Rectal smooth muscle tissue (tissue), 1 donor: Measurements from ENCODE around the gene MESP1.

Source experiments
- H3K27ac ChIP-seq: one replicate; pipeline ENCODE4 v1.7.0; 2013; ENCODE audit warnings: low read depth, low read length, inconsistent platforms
- H3K27me3 ChIP-seq: one replicate; pipeline ENCODE4 v1.7.0; 2013; ENCODE audit warnings: low read length; ENCODE audit not compliant: control insufficient read depth, insufficient read depth
- H3K36me3 ChIP-seq: one replicate; pipeline ENCODE4 v1.7.0; 2013; ENCODE audit warnings: low read length; ENCODE audit not compliant: control insufficient read depth, insufficient read depth
- H3K4me1 ChIP-seq: one replicate; pipeline ENCODE4 v1.7.0; 2013; ENCODE audit warnings: low read length; ENCODE audit not compliant: control insufficient read depth, insufficient read depth
- H3K4me3 ChIP-seq: one replicate; pipeline ENCODE4 v1.7.0; 2013; ENCODE audit warnings: low read length
- H3K9ac ChIP-seq: one replicate; pipeline ENCODE4 v1.7.0; 2013; ENCODE audit warnings: low read length

The MESP1 gene

GRCh38 chr15:89761009-89761831, 10.2 kb upstream of the MESP1 start:
- no peaks in the 10 kb centered on the region for H3K36me3 ChIP-seq
- no peak overlapping the region for H3K9ac ChIP-seq
- H3K4me3 ChIP-seq, result no peak overlapping the region
- H3K27ac ChIP-seq, result peak overlapping the region; percentile 2
- peaks cover 3% of the 10 kb centered on the region for H3K4me1 ChIP-seq
- no peaks in the 10 kb centered on the region for H3K27me3 ChIP-seq

GRCh38 chr15:89760303-89761008, 9.4 kb upstream of the MESP1 start:
- no peak overlapping the region for H3K9ac ChIP-seq
- no peaks in the 10 kb centered on the region for H3K27me3 ChIP-seq
- peak overlapping the region; percentile 2 for H3K27ac ChIP-seq
- no peak overlapping the region for H3K4me3 ChIP-seq
- no peaks in the 10 kb centered on the region for H3K36me3 ChIP-seq
- peaks cover 3% of the 10 kb centered on the region for H3K4me1 ChIP-seq

DNA sequence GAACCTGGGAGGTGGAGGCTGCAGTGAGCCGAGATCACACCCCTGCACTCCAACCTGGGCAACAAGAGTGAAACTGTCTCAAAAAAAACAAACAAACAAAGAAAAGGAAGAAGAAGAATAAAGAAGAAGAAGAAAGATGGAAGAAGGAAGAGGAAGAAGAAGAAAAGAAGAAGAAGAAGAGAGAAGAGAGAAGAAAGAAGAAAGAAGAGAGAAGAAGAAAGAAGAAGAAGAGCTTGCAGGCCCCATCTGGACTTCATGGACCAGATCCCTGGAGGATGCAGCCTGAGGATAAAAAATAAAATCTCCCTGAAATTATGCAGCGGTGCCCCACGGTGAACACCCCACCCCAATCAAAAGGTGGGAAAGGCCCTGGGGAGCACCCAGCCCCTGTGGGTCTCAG, 8.8 kb upstream of the MESP1 start:
- Histone ChIP-seq H3K9ac (no peak overlapping the region), H3K4me3 (no peak overlapping the region), H3K4me1 (peaks cover 3% of the 10 kb centered on the region), H3K27me3 (no peaks in the 10 kb centered on the region), H3K36me3 (no peaks in the 10 kb centered on the region), H3K27ac (no peak overlapping the region)

DNA sequence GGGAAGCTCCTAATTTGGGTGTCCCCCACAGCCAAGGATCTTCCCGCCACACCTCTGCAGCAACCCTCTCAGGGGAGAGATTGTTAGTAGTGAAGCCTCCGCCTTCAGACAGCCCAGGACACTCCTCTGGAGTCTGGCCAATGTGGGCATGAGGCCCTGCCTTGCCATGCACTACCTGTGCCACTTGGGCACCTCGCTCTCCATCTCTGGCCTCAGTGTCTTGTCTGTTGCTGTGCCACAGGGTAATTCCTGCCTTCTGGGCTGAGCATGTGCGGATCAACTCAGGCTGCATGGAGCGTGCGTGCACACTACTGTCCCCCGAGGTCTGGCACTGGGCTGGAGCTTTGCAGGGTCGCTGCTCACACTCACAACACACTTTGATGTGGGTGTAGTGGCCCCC, 7.9 kb upstream of the MESP1 start:
- no peak overlapping the region for H3K27ac ChIP-seq
- no peaks in the 10 kb centered on the region for H3K27me3 ChIP-seq
- H3K9ac ChIP-seq, result no peak overlapping the region
- H3K36me3 ChIP-seq, result no peaks in the 10 kb centered on the region
- peaks cover 3% of the 10 kb centered on the region for H3K4me1 ChIP-seq
- no peak overlapping the region for H3K4me3 ChIP-seq

DNA sequence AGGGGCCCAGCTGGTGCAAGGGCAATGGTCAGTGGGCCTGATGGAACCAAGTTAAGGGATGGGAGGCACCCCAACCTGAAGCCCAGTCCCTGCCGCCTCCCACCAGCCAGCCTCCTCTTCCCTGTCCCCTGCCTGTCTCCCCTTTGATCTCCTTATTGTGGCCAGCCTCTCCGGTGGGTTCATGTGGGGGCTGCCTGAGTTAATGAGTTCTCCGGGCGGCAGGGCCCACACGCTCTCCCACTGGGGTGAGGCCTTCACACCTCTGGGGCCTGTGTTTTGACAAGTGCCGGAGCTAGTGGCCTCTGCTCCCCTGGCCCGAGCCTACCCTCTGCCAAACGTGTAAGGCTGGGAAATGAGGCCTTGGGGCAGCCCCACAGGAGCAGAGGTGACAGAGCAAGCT, 7.2 kb upstream of the MESP1 start:
- H3K27ac ChIP-seq, result no peak overlapping the region
- H3K4me3 ChIP-seq, result no peak overlapping the region

DNA sequence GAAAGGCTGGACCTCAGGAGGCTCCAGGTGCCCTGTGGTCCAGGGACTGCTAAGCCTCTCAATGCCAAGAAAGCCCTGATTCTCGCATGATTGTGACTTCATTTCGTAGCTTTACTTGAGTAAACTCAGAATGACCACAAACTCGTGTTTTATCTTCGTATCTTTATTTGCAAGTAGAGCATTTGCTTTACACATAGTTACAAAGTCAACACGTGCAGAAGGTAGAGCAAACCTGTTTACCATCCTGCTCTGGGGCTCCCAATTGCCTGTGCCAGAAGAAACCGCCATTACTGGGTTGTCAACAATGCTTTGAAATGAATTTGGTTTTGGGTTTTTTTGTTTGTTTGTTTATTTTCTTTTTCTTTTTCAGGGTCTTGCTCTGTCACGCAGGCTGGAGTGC, 5.8 kb upstream of the MESP1 start:
- H3K4me3 ChIP-seq, result no peak overlapping the region

More for the DNA sequence above, 7.2 kb upstream of the MESP1 start:
- H3K27me3 ChIP-seq, result no peaks in the 10 kb centered on the region
- no peak overlapping the region for H3K9ac ChIP-seq
- no peaks in the 10 kb centered on the region for H3K36me3 ChIP-seq
- peaks cover 3% of the 10 kb centered on the region for H3K4me1 ChIP-seq

DNA sequence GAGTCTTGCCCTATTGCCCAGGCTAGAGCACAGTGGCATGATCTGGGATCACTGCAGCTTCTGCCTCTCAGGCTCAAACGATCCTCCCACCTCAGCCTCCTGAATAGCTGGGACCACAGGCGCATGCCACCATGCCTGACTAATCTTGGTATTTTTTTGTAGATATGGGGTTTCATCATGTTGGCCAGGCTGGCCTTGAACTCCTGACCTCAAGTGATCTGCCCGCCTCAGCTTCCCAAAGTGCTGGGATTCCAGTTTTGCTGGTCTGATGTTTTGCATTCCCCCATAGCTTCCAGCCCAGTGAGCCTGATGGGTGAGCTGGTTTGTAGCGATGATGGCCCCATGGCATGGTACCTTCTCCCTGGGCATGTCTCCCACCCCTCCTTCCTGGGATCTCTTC, 4.7 kb upstream of the MESP1 start:
- H3K27ac ChIP-seq, result no peak overlapping the region
- no peaks in the 10 kb centered on the region for H3K36me3 ChIP-seq
- H3K4me1 ChIP-seq, result no peaks in the 10 kb centered on the region
- no peak overlapping the region for H3K4me3 ChIP-seq
- no peaks in the 10 kb centered on the region for H3K27me3 ChIP-seq
- H3K9ac ChIP-seq, result no peak overlapping the region

More for the DNA sequence above, 5.8 kb upstream of the MESP1 start:
- H3K36me3 ChIP-seq, result no peaks in the 10 kb centered on the region
- H3K4me1 ChIP-seq, result peaks cover 3% of the 10 kb centered on the region
- no peak overlapping the region for H3K9ac ChIP-seq
- no peaks in the 10 kb centered on the region for H3K27me3 ChIP-seq
- H3K27ac ChIP-seq, result no peak overlapping the region

DNA sequence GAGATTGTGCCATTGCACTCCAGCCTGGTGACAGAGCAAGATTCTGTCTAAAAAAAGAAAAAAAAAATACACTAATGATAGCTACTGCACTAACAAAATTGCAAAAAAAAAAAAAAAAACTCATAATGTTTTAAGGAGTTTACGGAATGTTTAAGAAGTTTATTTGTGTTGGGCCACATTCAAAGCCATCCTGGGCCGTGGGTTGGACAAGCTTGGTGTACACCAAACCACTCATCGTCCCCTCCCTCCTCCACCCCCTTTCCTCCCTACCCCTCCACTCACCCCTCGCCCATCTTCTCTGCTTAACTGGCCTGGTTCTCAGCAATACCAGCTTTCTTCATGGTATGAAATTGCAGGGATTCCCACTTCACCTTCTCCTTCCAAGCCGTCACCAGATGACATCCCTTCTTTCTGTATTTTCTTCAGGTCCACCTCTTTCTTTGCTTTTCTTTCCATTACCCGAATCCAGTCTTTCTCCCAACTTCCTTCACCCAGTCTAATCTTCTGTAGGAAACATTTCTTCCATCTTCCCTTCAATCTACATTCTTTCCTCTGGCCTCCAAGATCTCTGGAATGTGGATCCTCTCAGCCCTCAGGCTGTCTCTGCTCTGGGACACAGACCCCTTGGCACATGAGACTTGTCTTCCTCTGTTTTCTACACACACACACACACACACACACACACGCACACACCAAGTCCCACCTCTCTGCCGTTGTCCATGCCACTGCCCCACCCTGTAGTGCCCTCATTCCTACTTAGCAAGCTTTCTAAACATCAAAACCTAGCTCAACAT, 3.5 kb upstream of the MESP1 start:
- H3K9ac ChIP-seq, result no peak overlapping the region

DNA sequence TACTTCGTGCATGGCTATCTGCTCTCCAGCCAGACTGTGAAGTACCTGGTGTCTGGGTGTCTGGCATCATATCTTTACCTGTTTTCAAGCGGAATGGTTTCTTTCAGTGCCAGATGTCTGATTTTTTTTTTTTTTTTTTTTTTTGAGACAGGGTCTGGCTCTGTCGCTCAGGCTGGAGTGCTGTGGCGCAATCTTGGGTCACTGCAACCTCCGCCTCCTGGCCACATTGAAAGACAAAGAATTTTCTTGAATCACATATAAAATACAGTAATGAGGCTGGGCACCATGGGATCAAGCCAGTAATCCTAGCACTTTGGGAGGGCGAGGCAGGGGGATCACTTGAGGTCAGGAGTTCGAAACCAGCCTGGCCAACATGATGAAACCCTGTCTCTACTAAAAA, 2.8 kb upstream of the MESP1 start:
- no peak overlapping the region for H3K9ac ChIP-seq

More for the DNA sequence above, 3.5 kb upstream of the MESP1 start:
- Histone ChIP-seq H3K4me1 (peaks cover 4% of the 10 kb centered on the region), H3K27ac (no peak overlapping the region), H3K27me3 (peaks cover 3% of the 10 kb centered on the region), H3K36me3 (no peaks in the 10 kb centered on the region), H3K4me3 (no peak overlapping the region)

GRCh38 chr15:89751748-89752147, 699 bp upstream of the MESP1 start:
- Histone ChIP-seq H3K27me3 (peaks cover 3% of the 10 kb centered on the region), H3K4me3 (no peak overlapping the region), H3K27ac (no peak overlapping the region), H3K9ac (no peak overlapping the region), H3K36me3 (no peaks in the 10 kb centered on the region), H3K4me1 (peaks cover 4% of the 10 kb centered on the region)

More for the DNA sequence above, 2.8 kb upstream of the MESP1 start:
- Histone ChIP-seq H3K4me1 (peaks cover 4% of the 10 kb centered on the region), H3K4me3 (no peak overlapping the region), H3K27ac (no peak overlapping the region), H3K36me3 (no peaks in the 10 kb centered on the region), H3K27me3 (peaks cover 3% of the 10 kb centered on the region)

GRCh38 chr15:89749951-89750559, 994 bp downstream of the MESP1 start:
- peak overlapping the region; percentile 64 for H3K27ac ChIP-seq
- H3K4me3 ChIP-seq, result peak overlapping the region; percentile 78
- H3K4me1 ChIP-seq, result peaks cover 4% of the 10 kb centered on the region
- H3K36me3 ChIP-seq, result no peaks in the 10 kb centered on the region
- peak overlapping the region; percentile 62 for H3K9ac ChIP-seq
- H3K27me3 ChIP-seq, result peaks cover 6% of the 10 kb centered on the region

GRCh38 chr15:89749526-89749925, 1.5 kb downstream of the MESP1 start:
- Histone ChIP-seq H3K4me1 (peaks cover 4% of the 10 kb centered on the region), H3K9ac (no peak overlapping the region), H3K27ac (no peak overlapping the region), H3K27me3 (peaks cover 6% of the 10 kb centered on the region), H3K4me3 (peak overlapping the region; percentile 78), H3K36me3 (no peaks in the 10 kb centered on the region)
